ENCODE measurements around the gene IKZF2.

Gene IKZF2

DNA sequence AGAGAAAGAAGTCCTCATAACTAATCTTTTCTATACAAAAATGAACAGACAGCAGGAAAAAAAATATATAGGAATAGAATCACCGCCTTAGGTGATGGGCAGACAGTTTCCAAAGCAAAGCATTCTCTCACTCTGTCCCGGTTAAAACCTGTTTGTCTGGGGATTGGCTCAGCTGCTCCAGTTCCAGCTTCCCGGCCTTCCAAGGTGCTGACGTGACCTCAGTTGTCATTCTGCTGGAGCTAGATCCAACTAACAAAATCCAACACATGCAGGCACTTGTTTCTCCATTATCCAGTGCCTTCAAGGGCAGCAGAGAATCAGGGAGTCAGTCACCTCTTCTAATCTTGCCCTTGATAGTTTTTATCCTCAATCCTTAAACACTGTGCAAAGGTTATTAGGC, 52.8 kb downstream of the IKZF2 start:
- no peak for DNase-seq

DNA sequence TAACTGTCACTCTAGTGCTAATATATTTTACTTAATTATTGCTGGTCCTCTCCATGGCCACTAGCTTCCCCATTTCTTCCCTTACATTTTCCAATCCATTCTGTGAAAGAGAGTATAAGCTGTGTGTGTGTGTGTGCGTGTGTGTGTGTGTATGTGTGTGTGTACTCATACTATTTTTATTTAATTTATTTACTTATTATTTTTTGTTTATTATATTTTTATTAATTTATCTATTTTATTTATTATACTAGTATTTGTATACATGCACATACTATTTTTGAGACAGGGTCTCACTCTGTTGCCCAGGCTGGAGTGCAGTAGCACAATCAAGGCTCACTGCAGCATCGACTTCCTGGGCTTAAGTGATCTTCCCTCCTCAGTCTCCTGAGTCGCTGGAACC, 59.6 kb downstream of the IKZF2 start:
- no peak for DNase-seq

- DNase-seq, result no peak
Measured at GRCh38 chr2:213090772-213091171, 60.6 kb downstream of the IKZF2 start.

DNA sequence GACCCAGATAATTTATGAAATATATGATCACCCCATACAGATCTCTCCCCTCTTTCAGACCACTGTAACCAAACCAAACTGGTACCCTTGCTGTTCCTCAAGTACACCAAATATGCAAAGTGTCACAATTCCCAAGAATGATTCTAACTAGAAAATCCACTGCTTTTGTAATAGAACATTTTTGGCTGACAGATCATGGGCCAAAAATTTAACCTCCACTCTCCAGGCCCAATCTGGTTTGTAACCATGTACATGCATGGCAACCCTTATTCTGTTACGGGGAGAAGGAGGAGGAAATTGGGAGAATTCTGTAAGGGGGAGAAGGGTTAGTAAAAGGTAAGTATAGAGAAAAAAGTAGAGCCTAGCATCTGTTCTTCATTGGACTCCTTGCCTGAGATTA, 62.0 kb downstream of the IKZF2 start:
- DNase-seq, result no peak

DNA sequence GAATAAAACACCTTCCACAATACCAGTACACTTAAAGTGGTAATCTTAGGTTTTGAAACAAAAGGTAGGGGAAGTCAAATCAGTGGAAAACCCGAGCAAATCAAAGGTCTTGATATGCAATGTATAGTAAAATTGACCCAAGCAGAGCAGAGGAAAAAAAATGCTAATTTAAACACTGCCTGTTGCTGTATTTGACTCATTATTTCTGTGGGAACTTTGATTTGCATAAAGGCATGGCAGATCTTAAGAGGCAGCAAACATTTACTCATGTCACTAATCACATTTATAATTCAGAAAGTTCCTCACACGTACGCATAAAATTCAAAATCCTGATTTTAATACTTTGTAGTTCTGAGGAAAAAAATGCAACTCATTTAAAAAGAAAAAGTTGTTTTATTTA, 64.4 kb downstream of the IKZF2 start:
- no peak for DNase-seq

GRCh38 chr2:213086571-213086970, 64.8 kb downstream of the IKZF2 start:
- DNase-seq, result no peak

- no peak for DNase-seq
Measured at GRCh38 chr2:213086050-213086449, 65.4 kb downstream of the IKZF2 start.

DNA sequence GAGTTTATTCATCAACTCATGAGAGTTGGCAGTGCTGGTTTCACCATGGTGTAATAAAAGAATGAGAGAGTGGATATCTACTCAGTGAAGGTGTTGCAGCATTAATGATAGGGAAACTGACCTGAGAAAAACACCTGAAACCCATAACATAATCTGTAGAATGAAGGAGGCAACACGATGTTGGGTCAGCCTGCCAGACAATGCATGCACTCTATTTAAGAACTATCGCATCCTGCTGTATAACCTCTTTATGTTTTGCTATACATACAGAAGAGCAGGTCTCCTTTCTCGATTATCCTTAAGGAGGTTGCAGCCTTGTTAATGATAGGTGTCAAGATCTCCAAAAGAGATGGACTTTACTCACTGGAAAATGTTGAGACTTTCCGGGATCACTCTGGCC, 65.9 kb downstream of the IKZF2 start:
- no peak for DNase-seq

DNA sequence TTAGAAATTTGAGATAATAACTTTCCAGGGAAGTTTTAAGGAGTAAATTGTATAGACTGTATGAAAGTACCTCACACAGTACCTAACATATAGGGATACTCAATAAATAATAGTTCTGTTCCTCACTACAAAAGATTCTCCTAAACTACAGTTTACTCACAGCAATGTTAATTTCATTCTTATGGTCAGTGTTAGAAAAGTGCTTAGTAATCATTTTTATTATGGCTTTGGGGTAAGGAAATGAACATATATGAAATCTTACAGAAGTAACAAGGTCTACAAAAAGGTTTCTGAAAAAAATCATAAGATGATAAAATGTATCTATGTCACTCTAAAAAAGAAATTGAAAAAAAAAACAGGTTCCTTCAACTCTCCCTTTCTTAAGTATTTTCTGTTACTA, 67.2 kb downstream of the IKZF2 start:
- DNase-seq, result no peak

DNA sequence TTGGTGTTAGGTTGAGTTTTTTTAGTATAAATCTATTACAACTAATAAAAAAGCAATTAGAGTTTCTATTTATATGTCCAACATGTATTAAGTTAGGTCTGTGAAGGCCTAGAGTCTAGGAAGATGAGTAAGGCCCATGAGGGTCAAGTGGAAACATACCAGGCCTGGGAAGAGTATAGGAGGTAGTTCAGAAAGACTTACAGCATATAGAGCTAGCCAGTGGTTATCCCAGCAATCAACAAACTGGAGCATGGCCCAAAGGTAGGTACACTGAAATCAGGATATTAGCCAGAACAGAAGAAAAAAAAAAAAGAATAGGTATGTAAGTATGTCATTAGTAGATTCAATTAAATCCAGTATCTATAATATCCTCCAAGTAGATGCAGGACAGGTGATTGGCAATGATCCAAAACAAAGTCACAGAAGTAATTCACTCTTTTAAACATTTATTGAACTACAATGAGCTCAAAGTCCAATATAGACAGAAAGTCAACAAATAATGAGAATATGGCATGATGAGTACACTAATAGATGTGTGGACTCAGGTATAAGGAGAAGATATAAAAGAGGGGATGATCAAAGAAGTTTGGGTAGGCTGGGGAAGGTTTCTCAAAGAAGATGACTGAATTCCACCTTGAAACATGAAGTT, 70.3 kb downstream of the IKZF2 start:
- DNase-seq, result no peak

GRCh38 chr2:213079756-213080155, 71.7 kb downstream of the IKZF2 start:
- DNase-seq, result no peak

DNA sequence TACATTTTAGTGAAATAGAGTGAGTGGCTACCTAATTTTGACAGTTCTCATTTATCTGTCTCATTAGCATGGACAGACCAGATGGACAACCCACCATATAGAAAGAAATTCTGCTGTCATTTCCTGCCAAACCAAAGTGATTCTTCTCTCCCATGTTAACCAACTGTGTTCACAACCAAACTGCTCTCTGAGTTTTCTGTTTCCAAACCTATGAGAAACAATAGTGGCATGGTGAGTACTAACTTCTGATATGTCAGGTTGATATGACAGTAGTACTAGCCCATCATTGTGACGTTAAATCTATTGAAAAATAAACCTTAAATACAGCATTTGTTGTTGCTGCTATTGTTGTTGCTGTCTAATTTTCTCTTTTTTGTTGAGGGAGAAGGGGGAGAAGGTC, 72.7 kb downstream of the IKZF2 start:
- DNase-seq, result no peak

DNA sequence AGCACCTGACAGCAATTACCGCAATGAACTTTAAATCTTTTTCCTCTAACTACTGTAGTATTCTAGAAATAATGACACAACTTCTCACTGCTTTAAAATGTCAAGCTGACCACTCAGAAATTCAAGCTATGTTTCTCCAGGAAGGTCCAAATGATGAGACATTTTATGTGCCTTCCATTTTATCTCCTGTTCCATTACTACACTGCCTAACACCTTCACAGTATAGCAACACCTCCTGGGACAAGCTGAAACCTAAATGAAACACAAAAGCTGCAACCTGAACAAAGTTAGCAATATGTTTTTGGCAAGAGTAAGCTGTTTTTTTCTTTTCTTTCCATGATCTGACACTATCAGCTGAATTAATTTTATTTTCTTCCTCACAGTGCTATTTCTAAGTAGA, 81.9 kb downstream of the IKZF2 start:
- no peak for DNase-seq

DNA sequence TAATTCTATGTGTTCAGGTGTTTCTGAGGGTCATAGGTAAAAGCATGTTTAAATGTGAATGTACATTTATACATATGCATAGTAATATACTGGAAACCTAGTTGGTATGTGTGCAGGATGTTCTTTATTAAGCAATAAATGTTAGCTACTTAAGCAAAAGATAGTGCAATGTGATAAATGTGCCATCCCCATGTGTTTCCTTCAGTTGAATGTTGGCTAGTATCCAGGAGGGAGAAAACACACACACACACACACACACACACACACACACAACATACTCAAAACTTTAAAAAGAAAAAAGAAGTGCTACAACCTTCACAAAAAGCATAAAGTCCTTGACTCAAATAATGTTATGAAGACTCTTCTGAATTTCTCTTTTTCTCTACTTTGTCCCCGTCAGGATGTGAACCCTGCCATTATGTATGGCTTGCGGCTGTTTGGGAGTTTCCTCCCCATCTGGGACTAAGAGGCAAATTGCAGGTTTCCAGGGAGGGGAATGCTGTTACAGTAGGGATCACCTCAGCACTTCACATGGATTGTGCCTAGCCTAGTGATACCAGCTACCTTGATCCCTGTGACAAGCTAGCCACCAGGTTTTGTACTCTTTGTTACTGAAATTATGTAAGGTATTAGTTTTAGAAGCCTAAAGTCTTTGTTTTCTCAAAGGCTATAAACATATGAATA, 82.6 kb downstream of the IKZF2 start:
- no peak for DNase-seq

- DNase-seq, result no peak
Measured at GRCh38 chr2:213067888-213068287, 83.5 kb downstream of the IKZF2 start.

DNA sequence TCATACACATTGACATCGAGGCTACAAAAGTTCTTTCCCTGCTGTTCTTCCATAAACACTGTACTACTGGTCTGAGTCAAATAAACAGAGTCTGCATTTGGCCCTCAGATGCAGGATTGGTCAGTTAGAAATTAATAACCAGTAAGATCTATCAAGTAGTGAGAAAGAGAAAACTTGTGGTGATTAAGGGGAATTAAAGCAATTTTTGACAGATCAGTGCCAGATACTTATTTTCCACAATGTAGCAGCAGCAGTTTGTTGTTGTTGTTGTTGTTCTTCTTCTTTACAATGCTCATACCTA, 85.0 kb downstream of the IKZF2 start:
- DNase-seq, result no peak

- peak; percentile 1 for DNase-seq
Measured at GRCh38 chr2:213065583-213066442, 85.6 kb downstream of the IKZF2 start.

- DNase-seq, result no peak
Measured at GRCh38 chr2:213064099-213064498, 87.3 kb downstream of the IKZF2 start.

DNA sequence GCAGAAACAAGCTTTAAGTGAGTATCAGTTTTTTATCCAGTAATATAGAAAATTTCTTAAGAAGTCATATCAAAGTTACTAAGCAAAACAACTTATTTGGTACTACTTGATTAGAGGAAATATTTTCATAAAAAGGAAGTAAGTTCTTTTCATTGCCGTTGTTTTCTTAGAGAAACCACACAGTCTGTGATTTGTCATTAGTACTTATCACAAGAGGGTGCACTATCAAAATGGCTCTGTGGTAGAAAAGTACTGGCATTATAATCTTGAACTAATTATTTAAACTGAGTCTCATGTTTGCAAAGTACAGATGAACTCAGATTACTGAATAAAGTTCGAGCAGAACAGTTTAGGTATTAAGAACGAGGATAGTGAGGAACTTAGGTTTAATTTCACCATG, 93.4 kb downstream of the IKZF2 start:
- DNase-seq, result no peak

GRCh38 chr2:213046431-213046830, 105.0 kb downstream of the IKZF2 start:
- no peak for DNase-seq

GRCh38 chr2:213043566-213043965, 107.8 kb downstream of the IKZF2 start:
- no peak for DNase-seq

DNA sequence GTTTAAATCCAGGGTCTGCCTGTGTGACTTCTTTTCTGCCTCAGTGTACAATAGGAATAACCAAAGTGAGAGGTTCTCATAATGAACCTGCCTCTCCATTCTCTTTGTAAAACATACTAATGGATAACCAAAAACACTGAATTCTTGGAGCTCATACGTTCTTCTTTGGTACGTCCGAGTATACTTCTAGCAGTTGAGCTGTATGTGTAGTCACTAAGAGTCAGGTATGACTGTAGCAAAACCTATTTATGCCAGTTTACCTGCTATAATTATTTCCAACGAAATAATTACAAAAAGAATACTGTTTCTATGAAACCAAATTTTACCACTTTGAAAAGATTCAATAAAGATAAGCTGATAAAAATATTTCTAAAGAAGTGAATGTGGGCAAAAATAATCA, 109.2 kb downstream of the IKZF2 start:
- no peak for DNase-seq

DNA sequence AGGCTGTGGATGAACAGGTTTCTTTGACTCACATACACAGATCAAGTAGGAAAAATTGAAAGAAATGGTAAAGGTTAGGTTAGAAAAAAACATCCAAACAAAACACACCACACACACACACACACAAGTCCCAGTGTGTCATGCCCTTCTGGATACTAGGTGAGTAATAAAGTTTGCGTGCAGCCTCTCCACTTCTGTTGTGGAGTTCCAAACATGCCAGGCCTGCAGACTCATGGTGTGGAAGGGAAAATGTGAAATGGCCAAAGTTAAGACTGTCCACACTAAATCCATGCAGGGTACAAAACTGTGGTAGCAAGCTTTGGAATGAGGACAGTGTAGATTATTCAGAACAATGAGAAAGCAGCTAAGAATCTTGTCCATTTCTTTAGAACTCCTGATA, 114.6 kb downstream of the IKZF2 start:
- no peak for DNase-seq

GRCh38 chr2:213034585-213034984, 116.8 kb downstream of the IKZF2 start:
- DNase-seq, result no peak
